IMR-90 (cell line): ENCODE results near the gene EDEM1. TPM values are rescaled to one million over a fixed set of nuclear protein-coding genes. Genes with fewer than 3 reads are reported as not detected.

Experiments used
- ATAC-seq: fragments of 200-7000 bp; cut with Tn5 transposase; 2 replicates; pipeline ENCODE4 v1.9.1; 2020; ENCODE audit warnings: low read depth, mild to moderate bottlenecking, moderate library complexity
- BruUV-seq: library from RNA; stranded (reverse); fragments of 400-500 nt; replicated peaks from 2 replicates; lab custom pipeline; 2021; lab: Mats Ljungman, UMichigan
- CTCF ChIA-PET: fragments of 300-600 bp; formaldehyde crosslinking; extraction: SDS; loops from one replicate; lab custom pipeline; 2021; ENCODE audit warnings: antibody characterized with exemption; lab: Yijun Ruan, JAX
- POLR2A ChIA-PET: fragments of 300-600 bp; sonication (Branson Sonifier 250); formaldehyde crosslinking; loops from one replicate; lab custom pipeline; 2022; ENCODE audit warnings: antibody characterized with exemption; ENCODE audit not compliant: unreplicated experiment; lab: Charles Lee
- DNase-seq: peaks from one replicate; pipeline ENCODE4 v3.0.0; 2013
- H2AFZ ChIP-seq: replicated peaks from 2 replicates; pipeline ENCODE3; 2013; ENCODE audit warnings: low read length, mild to moderate bottlenecking; ENCODE audit not compliant: poor library complexity
- H2AK5ac ChIP-seq: 2 replicates; pipeline ENCODE4 v1.6.1; 2013; ENCODE audit warnings: low read depth, low read length, inconsistent platforms
- H2AK9ac ChIP-seq: replicated peaks from 2 replicates; pipeline ENCODE3; 2013; ENCODE audit warnings: mild to moderate bottlenecking, low read depth, low read length, moderate library complexity; ENCODE audit not compliant: poor library complexity
- H2BK120ac ChIP-seq: 2 replicates; pipeline ENCODE4 v1.6.1; 2013; ENCODE audit warnings: low read depth, low read length, inconsistent platforms
- H2BK15ac ChIP-seq: 3 replicates; pipeline ENCODE4 v1.6.1; 2013; ENCODE audit warnings: low read depth, low read length, inconsistent platforms
- H2BK20ac ChIP-seq: 2 replicates; pipeline ENCODE4 v1.6.1; 2013; ENCODE audit warnings: low read depth, mild to moderate bottlenecking, inconsistent platforms, low read length, moderate library complexity
- H2BK5ac ChIP-seq: 2 replicates; pipeline ENCODE4 v1.6.1; 2013; ENCODE audit warnings: mild to moderate bottlenecking, low read depth, low read length, inconsistent platforms; ENCODE audit not compliant: poor library complexity, severe bottlenecking
- H3K14ac ChIP-seq: replicated peaks from 2 replicates; pipeline ENCODE4 v1.6.1; 2013; ENCODE audit warnings: low read depth, low read length, inconsistent platforms
- H3K18ac ChIP-seq: 2 replicates; pipeline ENCODE4 v1.6.1; 2013; ENCODE audit warnings: low read depth, low read length, control low read depth
- H3K23ac ChIP-seq: 2 replicates; pipeline ENCODE4 v1.6.1; 2013; ENCODE audit warnings: low read depth, low read length, inconsistent platforms
- H3K27ac ChIP-seq: 2 replicates; pipeline ENCODE4 v1.5.1; 2013; ENCODE audit warnings: mild to moderate bottlenecking, control low read depth, low read length; ENCODE audit not compliant: insufficient read depth
- H3K27me3 ChIP-seq: 2 replicates; pipeline ENCODE4 v1.6.1; 2013; ENCODE audit warnings: low read length; ENCODE audit not compliant: control insufficient read depth, insufficient read depth
- H3K36me3 ChIP-seq: 2 replicates; pipeline ENCODE4 v1.6.1; 2013; ENCODE audit warnings: low read length, mixed read lengths; ENCODE audit not compliant: control insufficient read depth, insufficient read depth
- H3K4ac ChIP-seq: 2 replicates; pipeline ENCODE4 v1.6.1; 2013; ENCODE audit warnings: low read depth, low read length, inconsistent platforms
- H3K4me1 ChIP-seq: 2 replicates; pipeline ENCODE4 v1.6.1; 2013; ENCODE audit warnings: low read length, mixed read lengths; ENCODE audit not compliant: control insufficient read depth, insufficient read depth
- H3K4me2 ChIP-seq: 2 replicates; pipeline ENCODE4 v1.6.1; 2013; ENCODE audit warnings: low read depth, mild to moderate bottlenecking, control low read depth, low read length, moderate library complexity
- H3K4me3 ChIP-seq: 2 replicates; pipeline ENCODE4 v1.5.1; 2013; ENCODE audit warnings: low read depth, mild to moderate bottlenecking, control low read depth, low read length, moderate library complexity; ENCODE audit not compliant: insufficient read depth
- H3K56ac ChIP-seq: 2 replicates; pipeline ENCODE4 v1.6.1; 2013; ENCODE audit warnings: low read length, inconsistent platforms; ENCODE audit not compliant: insufficient read depth; ENCODE audit errors: extremely low read depth
- H3K79me1 ChIP-seq, 2 experiments: 2 replicates each; pipeline ENCODE4 v1.6.1; 2013; ENCODE audit warnings: low read length in 2 of 2, inconsistent platforms in 1 of 2, low read depth in 1 of 2
- H3K9ac ChIP-seq: 2 replicates; pipeline ENCODE4 v1.6.1; 2013; ENCODE audit warnings: low read depth, low read length, control low read depth
- H3K9me1 ChIP-seq: 2 replicates; pipeline ENCODE4 v1.6.1; 2013; ENCODE audit warnings: low read length, inconsistent platforms; ENCODE audit not compliant: insufficient read depth
- H3K9me3 ChIP-seq: 2 replicates; pipeline ENCODE4 v1.6.1; 2013; ENCODE audit warnings: low read length; ENCODE audit not compliant: control insufficient read depth, insufficient read depth
- H4K20me1 ChIP-seq: 2 replicates; pipeline ENCODE4 v1.6.1; 2013; ENCODE audit warnings: low read length, inconsistent platforms; ENCODE audit not compliant: insufficient read depth
- H4K5ac ChIP-seq: 2 replicates; pipeline ENCODE4 v1.6.1; 2013; ENCODE audit warnings: mild to moderate bottlenecking, low read depth, low read length, control low read depth
- H4K8ac ChIP-seq, 2 experiments: 2 replicates each; pipeline ENCODE4 v1.6.1; 2013; ENCODE audit warnings: low read depth in 2 of 2, low read length in 2 of 2, control low read depth in 1 of 2, inconsistent platforms in 1 of 2
- H4K91ac ChIP-seq: 2 replicates; pipeline ENCODE4 v1.6.1; 2013; ENCODE audit warnings: low read depth, low read length, inconsistent platforms; ENCODE audit not compliant: insufficient read depth
- BHLHE40 ChIP-seq: fragments of 150-350 bp; IDR thresholded peaks from 2 replicates; pipeline ENCODE4 v1.6.1; 2016; ENCODE audit warnings: mild to moderate bottlenecking, low read depth, low read length
- CHD1 ChIP-seq: IDR thresholded peaks from 2 replicates; pipeline ENCODE4 v1.6.1; 2012; ENCODE audit warnings: low read depth, low read length, improper control_type of control experiment
- MAZ ChIP-seq: IDR thresholded peaks from 2 replicates; pipeline ENCODE4 v1.6.1; 2012; ENCODE audit warnings: low read depth, mild to moderate bottlenecking, low read length, improper control_type of control experiment, moderate library complexity, borderline replicate concordance
- POLR2A ChIP-seq: IDR thresholded peaks from 2 replicates; pipeline ENCODE4 v1.6.1; 2012; ENCODE audit warnings: mild to moderate bottlenecking, low read depth, low read length
- WGBS, 2 experiments: methylation state at CpG; one replicate each; pipeline versions ENCODE4 v1.1.5 to v1.1.7; 2013; ENCODE audit warnings: missing lambda C conversion rate in 2 of 2; ENCODE audit not compliant: insufficient read length in 1 of 2; ENCODE audit errors: extremely low coverage in 2 of 2; 5-methylcytosine and 5-hydroxymethylcytosine counted together
- dilution Hi-C: fragments of 300-500 bp; cut with HindIII; formaldehyde crosslinking; loops from one replicate; pipeline ENCODE4 v1.14.3; 2018; ENCODE audit warnings: low sequenced_read_pairs; ENCODE audit not compliant: unreplicated experiment
- in situ Hi-C: fragments of 300-500 bp; cut with MboI; formaldehyde crosslinking; loops from 3 replicates; pipeline ENCODE4 v1.14.3; 2019; ENCODE audit warnings: low sequenced_read_pairs, inconsistent platforms, mixed read lengths
- intact Hi-C: fragments of 100-400 bp; cut with micrococcal nuclease; formaldehyde crosslinking; loops from 2 replicates; pipeline ENCODE4 v1.10.0; 2022
- polyA plus RNA-seq, 3 experiments: library from polyadenylated mRNA; depleted of rRNA; stranded (reverse); fragments of >200 nt; gene quantifications; 2 replicates each; pipeline ENCODE4 v1.2.3, GENCODE V29; 2012; ENCODE audit warnings: low replicate concordance in 1 of 3
- total RNA-seq: library from RNA; depleted of rRNA; stranded (reverse); fragments of >200 nt; gene quantifications from 2 replicates; pipeline ENCODE4 v1.2.3, GENCODE V29; 2012

EDEM1 gene
- total and polyA plus RNA-seq, 2 of the 4 experiments (the other 2 are of a cell fraction) = 23.5 to 27.0 TPM

DNA sequence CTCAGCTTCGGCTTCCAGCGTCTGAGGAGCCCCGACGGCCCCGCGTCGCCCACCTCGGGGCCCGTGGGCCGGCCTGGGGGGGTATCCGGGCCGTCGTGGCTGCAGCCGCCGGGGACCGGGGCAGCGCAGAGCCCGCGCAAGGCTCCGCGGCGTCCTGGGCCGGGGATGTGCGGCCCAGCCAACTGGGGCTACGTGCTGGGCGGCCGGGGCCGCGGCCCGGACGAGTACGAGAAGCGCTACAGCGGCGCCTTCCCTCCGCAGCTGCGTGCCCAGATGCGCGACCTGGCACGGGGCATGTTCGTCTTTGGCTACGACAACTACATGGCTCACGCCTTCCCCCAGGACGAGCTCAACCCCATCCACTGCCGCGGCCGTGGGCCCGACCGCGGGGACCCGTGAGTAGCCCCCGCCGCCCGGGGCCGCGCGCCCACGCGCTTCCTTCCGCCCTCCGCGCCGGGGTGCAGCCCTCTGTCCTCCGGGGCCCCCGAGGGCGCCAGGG, 462 bp downstream of the EDEM1 start:
- intact Hi-C loops (loop anchor here (1.0 to 5.0 kb wide), 4 partner anchors 51 to 531 kb away; partner anchors contain the start of gene ARL8B), dilution Hi-C loops (no loop called here), in situ Hi-C loops (no loop called here)
- H2BK15ac ChIP-seq = no peak overlapping the region
- ATAC-seq = peak; percentile 27
- peak overlapping the region; percentile 90; the same call in 1 of the 2 replicates for H3K23ac ChIP-seq
- ChIA-PET POLR2A (interaction anchor here (0.6 kb wide), 1 partner anchor 23 kb away, joined by 3 read pairs; no protein-coding TSS in a partner anchor), CTCF (no interaction called here)
- peak overlapping the region; percentile 80 for H3K56ac ChIP-seq
- H3K14ac ChIP-seq = peak overlapping the region; percentile 85; the same call in 1 of the 2 replicates
- peak overlapping the region; percentile 92 for H3K9ac ChIP-seq
- peak overlapping the region; percentile 94 for H3K4me3 ChIP-seq
- H2AK9ac ChIP-seq = peak overlapping the region; percentile 98
- no peaks in the 10 kb centered on the region for H3K27me3 ChIP-seq
- H2BK5ac ChIP-seq = peak overlapping the region; percentile 88
- peaks cover 17% of the 10 kb centered on the region; the same call in 1 of the 2 replicates for H4K20me1 ChIP-seq
- 0 out of 2 replicates have a peak overlapping the region, but pooled peaks have one; percentile 33 for H4K5ac ChIP-seq
- peak overlapping the region; percentile 84; the same call in 1 of the 2 replicates for H3K4me2 ChIP-seq
- no peaks in the 10 kb centered on the region for H3K9me3 ChIP-seq
- DNase-seq = peak; percentile 24
- no peaks in the 10 kb centered on the region for H3K36me3 ChIP-seq
- peak overlapping the region; percentile 10 to 68; a peak in 3 of 4 replicates for H4K8ac ChIP-seq
- no peak overlapping the region for H3K18ac ChIP-seq
- WGBS, 2 experiments = 1% methylated on average over 39 of the region's 66 CpGs; no CpG with 5 or more reads in 1 of the 2 experiments
- peak overlapping the region; percentile 95 for H2AFZ ChIP-seq
- no peak overlapping the region for H2BK120ac ChIP-seq
- H3K9me1 ChIP-seq = peaks cover 10% of the 10 kb centered on the region; the same call in 1 of the 2 replicates
- peaks cover 2% of the 10 kb centered on the region for H3K4me1 ChIP-seq
- BruUV-seq = no TSS peak
- peak overlapping the region; percentile 79 for H3K4ac ChIP-seq
- TF ChIP-seq BHLHE40 (no peak), POLR2A (peak; percentile 32; the same call in 1 of the 2 replicates), CHD1 (0 out of 2 replicates have a peak, but pooled peaks have one; percentile 23), MAZ (peak; percentile 50; the same call in 1 of the 2 replicates)
- H3K27ac ChIP-seq = peak overlapping the region; percentile 88
- H2AK5ac ChIP-seq = peak overlapping the region; percentile 80; the same call in 1 of the 2 replicates
- peaks cover 0 to 32% of the 10 kb centered on the region in 2 experiments; a peak in 2 of 4 replicates for H3K79me1 ChIP-seq
- peak overlapping the region; percentile 71; the same call in 1 of the 2 replicates for H4K91ac ChIP-seq
- H2BK20ac ChIP-seq = no peak overlapping the region
